Vagina (tissue), 2 donors: Measurements from ENCODE around the gene PDIA6.
"Not testable (repeated sequence)": the region's sequence is repeated elsewhere in the genome, so short reads cannot be mapped to it uniquely, and the experiment has no call there.

Source experiments
- POLR2A ChIP-seq, 2 donors: fragments of 450-650 bp; IDR thresholded peaks; one replicate each; pipeline ENCODE4 v1.6.1; 2017; ENCODE audit warnings: antibody characterized with exemption in 2 of 2, mild to moderate bottlenecking in 2 of 2, moderate library complexity in 2 of 2
- TF ChIP-seq, protein P1 (sequence below), 3 experiments: fragments of 450-650 bp in 2 of 3; fragments of 200-600 bp in 1 of 3; sonication (generic) in 1 of 3; IDR thresholded peaks; one replicate each; pipeline ENCODE4 v1.5.1; 2017 to 2019; ENCODE audit warnings: antibody characterized with exemption in 3 of 3, mild to moderate bottlenecking in 2 of 3, moderate library complexity in 2 of 3

DNA sequence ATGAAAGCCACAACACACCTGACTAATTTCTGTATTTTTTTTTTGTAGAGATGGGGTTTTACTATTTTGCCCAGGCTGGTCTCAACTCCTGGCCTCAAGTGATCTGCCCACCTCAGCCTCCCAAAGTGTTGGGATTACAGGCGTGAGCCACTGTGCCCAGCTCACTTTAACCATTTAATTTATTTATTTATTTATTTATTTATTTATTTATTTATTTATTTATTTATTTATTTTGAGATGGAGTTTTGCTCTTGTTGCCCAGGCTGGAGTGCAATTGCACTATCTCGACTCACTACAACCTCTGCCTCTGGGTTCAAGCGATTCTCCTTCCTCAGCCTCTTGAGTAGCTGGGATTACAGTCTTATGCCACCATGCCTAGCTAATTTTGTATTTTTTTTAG is 5.7 kb upstream of the PDIA6 start:
- TF ChIP-seq POLR2A (IDR thresholded peaks at IDR 0.05), result not testable (repeated sequence)
- TF ChIP-seq, protein P1, sequence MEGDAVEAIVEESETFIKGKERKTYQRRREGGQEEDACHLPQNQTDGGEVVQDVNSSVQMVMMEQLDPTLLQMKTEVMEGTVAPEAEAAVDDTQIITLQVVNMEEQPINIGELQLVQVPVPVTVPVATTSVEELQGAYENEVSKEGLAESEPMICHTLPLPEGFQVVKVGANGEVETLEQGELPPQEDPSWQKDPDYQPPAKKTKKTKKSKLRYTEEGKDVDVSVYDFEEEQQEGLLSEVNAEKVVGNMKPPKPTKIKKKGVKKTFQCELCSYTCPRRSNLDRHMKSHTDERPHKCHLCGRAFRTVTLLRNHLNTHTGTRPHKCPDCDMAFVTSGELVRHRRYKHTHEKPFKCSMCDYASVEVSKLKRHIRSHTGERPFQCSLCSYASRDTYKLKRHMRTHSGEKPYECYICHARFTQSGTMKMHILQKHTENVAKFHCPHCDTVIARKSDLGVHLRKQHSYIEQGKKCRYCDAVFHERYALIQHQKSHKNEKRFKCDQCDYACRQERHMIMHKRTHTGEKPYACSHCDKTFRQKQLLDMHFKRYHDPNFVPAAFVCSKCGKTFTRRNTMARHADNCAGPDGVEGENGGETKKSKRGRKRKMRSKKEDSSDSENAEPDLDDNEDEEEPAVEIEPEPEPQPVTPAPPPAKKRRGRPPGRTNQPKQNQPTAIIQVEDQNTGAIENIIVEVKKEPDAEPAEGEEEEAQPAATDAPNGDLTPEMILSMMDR (IDR thresholded peaks at IDR 0.05), result not testable (repeated sequence)
